AG20443 (cell line): ENCODE data around the gene EVI5.

Source experiments
- DNase-seq: peaks from one replicate; pipeline ENCODE4 v3.0.0; 2012; ENCODE audit warnings: low spot score, mixed read lengths

Gene EVI5

DNA sequence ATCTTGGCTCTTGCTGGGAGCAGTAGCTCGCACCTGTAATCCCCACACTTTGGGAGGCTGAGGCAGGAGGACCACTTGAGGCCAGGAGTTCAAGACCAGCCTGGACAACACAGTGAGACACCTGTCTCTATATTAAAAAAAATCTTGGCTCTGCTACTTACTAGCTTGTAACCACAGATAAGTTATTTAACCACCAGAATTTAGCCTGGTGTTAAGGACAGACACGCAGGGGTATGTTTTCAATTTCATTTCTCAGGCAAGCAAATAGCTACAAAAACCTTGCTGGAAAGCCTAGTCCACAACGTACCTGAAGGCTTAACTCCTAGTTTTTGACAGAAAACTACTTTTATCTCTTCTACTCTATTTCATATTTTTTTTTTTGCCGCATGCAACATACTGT, 273.4 kb downstream of the EVI5 start:
- no peak for DNase-seq

- no peak for DNase-seq
Measured at GRCh38 chr1:92509619-92510018, 275.3 kb downstream of the EVI5 start.

DNA sequence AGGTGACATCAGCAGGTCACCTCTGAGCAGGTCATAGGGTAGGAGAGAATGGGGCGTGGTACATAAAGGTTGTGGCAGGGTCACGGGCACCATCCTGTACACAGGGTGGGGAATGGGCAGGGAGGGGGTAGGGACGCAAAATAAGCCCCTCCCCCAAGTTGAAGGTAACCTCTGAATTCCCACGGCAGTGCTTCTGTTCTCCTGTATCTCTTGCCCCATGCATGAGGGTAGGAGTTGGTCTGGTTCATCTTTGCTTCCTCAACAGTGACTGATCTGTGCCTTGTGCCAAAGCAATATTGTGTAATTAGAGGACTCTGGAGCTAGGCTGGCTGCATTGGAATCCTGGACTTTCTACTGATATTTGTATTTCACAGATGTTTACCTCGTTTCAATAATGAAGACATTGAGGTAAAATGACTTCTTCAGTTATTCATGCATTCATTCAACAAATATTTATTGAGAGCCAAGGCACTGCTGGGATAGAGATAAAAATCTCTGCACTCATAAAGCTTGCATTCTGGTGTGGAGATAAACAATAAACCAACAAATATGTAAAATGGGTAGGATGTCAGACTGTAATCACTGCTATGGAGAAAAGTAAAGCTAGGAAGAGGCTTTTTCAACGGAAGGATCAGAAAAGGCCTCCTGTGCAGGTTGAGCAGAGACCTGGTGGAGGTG, 279.8 kb downstream of the EVI5 start:
- no peak for DNase-seq

- no peak for DNase-seq
Measured at GRCh38 chr1:92504291-92505014, 280.5 kb downstream of the EVI5 start.

- DNase-seq: no peak
Measured at GRCh38 chr1:92503926-92504285, 281.0 kb downstream of the EVI5 start.

GRCh38 chr1:92503043-92503925, 281.6 kb downstream of the EVI5 start:
- DNase-seq: no peak

- DNase-seq: no peak
Measured at GRCh38 chr1:92502247-92502646, 282.7 kb downstream of the EVI5 start.

DNA sequence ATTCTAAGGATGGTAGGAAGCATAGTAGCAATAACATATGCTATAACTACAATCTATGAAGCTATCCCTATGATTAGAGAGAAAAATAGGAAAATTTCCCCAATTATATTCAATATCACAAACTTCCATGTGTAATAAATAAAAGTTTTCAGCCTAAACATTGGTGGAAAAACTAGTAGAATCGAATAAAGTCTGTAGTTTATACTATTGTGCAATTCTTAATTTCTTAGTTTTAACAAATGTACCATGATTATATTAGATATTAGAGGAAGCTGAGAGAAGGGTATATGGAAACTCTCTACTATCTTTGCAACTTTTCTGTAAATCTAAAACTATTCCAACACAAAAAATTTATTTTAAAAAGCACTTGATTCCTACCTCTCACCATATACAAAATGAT, 284.4 kb downstream of the EVI5 start:
- no peak for DNase-seq

GRCh38 chr1:92495392-92496063, 289.4 kb downstream of the EVI5 start:
- DNase-seq: no peak

DNA sequence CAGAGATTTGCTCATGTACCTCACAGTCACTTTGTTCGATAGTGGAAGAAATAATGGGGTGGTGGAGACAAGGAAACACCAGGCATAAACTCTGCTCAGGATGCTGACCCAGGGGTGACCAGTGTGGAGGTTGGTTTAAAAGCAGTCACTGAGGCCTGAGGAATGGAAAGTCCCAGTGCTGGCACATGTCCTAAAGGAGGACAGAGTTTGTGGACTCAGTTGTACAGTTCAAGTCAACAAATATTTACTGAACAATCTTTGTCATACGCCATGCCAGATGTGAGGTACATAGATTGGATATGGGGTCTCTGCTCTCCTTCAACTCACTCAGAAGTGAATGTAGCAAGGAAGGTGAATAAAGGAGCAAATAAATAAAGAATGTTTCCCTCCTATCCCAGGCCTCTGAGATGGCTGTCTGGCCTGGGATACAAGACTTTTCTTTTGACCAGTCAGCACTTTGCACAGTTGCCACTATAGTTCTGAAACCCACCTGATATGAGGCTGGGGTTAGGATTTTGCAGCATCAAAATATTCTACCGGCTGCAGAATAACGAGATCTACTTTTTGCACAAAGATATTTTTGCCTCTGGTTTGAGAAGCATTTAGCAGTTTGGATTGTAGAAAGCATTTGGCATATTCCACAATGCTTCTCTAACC, 290.3 kb downstream of the EVI5 start:
- no peak for DNase-seq

- no peak for DNase-seq
Measured at GRCh38 chr1:92493139-92493538, 291.8 kb downstream of the EVI5 start.

DNA sequence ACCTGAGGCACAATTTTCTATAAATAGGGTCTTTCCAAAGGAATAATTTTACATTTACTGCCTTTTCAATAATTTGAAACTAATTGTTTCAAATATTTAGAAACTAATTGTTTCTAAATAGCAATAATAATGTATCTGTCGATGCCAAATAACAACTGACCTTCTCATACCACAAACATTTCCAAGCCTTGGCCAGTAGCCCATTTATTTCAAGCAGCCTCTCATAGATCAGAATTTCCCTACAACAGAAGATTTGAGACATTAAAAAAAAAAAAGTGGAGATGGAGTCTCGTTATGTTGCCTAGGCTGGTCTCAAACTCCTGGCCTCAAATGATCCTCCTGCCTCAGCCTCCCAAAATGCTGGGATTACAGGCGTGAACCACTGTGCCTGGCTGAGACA, 296.1 kb downstream of the EVI5 start:
- DNase-seq: no peak

DNA sequence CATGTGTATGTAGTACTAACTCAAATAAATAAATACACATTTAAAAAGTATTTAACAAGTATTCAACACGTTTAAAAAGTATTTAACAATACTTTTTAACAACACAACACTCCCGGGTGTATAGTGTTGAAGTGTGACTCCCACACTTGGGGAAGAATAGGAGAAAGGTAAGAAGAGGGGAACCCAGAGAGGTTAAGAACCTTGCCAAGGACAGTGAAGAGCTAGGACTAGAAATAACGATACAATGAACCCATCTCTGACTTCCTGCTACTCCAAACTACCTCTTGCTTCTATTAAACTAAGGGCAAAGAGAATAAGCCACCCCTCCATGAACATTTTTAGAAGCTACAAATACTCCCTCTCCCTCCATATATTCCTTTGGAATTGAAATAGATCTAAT, 296.5 kb downstream of the EVI5 start:
- DNase-seq: no peak

- DNase-seq: no peak
Measured at GRCh38 chr1:92487078-92487605, 297.8 kb downstream of the EVI5 start.

DNA sequence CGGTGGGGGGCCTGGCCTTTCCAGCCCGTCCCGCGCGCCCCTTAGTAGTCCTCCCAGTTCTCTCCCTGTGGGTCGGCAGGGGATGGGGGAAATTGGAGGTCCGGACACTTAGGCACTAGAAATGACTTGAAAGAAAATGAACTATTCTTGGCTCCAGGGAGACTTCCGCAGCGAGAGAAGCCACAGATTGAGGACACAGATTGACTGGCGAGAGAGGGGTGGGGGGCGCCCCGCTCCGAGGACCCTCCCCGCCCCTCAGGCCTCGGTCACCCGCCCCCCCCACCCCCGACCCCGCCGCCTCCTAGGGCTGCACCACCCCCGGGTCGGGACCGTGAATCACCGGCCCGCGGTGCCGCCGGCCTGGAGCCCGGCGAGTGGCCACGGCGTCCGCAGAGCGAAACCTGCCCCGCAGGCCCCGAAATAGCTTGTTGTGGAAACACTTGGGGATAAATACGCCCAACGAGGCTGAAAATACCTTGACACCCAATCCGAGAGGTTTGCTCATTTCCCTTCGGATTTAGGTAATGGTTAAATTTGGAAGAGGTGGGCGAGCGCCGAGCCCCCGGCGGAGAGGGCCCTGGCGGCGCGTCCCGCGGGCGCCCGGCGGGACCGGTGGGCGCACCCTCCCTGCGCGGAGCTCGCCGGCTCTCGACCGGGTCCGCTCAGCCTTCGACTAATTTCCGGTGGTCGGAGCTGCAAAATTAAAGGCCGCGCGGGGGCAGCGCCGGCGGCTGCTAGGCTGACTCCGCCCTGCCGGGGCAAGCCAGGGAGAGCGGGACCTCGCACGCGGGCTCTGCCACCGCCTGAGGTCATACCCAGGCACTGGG, 298.4 kb downstream of the EVI5 start, which contains the start of gene GFI1:
Gene GFI1 (minus strand): TSS at position 675 of the 827 bp plus-strand sequence. CDS start 3,438 bp downstream, outside the sequence.
- DNase-seq: peak; percentile 58

GRCh38 chr1:92485381-92486250, 299.3 kb downstream of the EVI5 start:
- no peak for DNase-seq

DNA sequence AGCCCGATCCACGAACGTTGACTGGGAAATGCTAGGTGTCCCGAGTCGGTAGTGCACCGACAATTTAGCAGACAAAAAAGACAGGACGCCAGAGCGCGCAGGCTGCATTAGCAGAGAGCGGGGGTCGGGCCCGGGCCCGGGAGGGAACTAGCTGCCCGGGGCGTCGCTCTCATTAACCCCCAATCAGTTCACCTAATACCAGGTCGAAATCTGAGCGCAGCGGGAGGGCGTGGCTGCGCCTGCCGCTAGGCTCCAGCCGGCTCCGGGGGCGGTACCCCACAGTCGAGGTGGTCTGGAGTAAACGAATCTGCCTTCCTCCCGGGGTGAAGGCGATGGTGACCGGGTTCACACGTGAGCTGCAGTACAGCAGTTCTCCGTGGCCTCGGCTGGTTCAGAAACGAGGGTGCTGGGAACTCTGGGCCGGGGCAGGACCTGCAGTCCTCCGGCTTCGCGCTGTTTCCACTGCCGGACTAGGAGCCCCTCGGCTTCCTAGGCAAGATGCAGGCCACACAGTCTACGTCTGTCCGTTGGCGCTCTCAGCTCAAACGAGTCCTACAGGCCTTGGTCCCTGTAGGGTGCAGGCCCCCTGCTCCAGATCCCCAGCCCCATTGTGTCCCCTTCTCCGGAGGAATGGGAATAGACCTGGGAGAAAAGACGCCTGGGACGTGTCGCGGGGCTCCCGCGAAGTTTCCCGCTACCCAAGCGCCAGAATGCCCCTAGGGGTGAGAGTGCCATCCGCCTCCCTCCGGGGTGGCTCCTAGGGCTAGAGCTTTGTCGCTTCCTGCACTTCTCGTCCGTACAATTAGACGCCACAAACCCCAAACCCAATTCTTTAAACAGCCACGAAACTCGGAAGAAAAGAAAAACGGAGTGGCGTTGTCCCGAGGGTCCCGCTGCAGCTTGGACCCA, 300.2 kb downstream of the EVI5 start:
- DNase-seq: no peak
